ENCODE data around the gene MACROD2.
A peak's percentile ranks its signal among the peaks of the same experiment; 100 is the strongest.

Gene MACROD2

DNA sequence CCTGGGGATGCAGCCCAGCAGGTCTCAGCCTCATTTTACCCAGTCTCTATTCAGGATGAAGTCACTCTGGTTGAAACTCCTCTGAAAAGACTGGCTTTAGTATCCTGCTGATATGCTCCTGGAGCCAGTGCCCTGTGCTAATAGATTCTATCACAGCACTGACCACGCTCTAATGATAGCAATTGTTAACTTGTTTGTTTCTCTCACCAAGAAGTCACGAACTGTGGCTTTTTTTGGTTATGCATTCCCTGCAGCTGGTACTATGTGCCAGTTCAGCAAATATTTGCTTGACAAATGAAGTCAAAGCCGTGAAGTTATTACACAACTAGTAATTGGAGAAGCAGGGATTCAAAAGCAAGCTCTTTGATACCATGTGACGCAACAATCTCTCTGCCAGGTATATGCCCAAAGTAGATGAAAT lies 1823.3 kb downstream of the MACROD2 start:
- no peaks in the 10 kb centered on the region for H3K9me3 ChIP-seq (ENCODE audit: control insufficient read depth, low read length)
- H2AFZ ChIP-seq, result peak overlapping the region; percentile 4
- H3K27ac ChIP-seq, result peak overlapping the region; percentile 80
- TF ChIP-seq, protein P1, sequence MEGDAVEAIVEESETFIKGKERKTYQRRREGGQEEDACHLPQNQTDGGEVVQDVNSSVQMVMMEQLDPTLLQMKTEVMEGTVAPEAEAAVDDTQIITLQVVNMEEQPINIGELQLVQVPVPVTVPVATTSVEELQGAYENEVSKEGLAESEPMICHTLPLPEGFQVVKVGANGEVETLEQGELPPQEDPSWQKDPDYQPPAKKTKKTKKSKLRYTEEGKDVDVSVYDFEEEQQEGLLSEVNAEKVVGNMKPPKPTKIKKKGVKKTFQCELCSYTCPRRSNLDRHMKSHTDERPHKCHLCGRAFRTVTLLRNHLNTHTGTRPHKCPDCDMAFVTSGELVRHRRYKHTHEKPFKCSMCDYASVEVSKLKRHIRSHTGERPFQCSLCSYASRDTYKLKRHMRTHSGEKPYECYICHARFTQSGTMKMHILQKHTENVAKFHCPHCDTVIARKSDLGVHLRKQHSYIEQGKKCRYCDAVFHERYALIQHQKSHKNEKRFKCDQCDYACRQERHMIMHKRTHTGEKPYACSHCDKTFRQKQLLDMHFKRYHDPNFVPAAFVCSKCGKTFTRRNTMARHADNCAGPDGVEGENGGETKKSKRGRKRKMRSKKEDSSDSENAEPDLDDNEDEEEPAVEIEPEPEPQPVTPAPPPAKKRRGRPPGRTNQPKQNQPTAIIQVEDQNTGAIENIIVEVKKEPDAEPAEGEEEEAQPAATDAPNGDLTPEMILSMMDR (IDR thresholded peaks at IDR 0.05), result no peak
- peak overlapping the region; percentile 55 for H3K4me2 ChIP-seq (ENCODE audit: low read length)
- H3K9ac ChIP-seq, result no peak overlapping the region
- H3K36me3 ChIP-seq (ENCODE audit: control insufficient read depth, insufficient read depth, low read length), result no peaks in the 10 kb centered on the region
- H3K27me3 ChIP-seq (ENCODE audit: control insufficient read depth, insufficient read depth, low read length), result no peaks in the 10 kb centered on the region
- H3K4me3 ChIP-seq (ENCODE audit: low read depth, low read length), result peak overlapping the region; percentile 32
- peaks cover 28% of the 10 kb centered on the region for H3K4me1 ChIP-seq
- H3K79me2 ChIP-seq, result no peaks in the 10 kb centered on the region

DNA sequence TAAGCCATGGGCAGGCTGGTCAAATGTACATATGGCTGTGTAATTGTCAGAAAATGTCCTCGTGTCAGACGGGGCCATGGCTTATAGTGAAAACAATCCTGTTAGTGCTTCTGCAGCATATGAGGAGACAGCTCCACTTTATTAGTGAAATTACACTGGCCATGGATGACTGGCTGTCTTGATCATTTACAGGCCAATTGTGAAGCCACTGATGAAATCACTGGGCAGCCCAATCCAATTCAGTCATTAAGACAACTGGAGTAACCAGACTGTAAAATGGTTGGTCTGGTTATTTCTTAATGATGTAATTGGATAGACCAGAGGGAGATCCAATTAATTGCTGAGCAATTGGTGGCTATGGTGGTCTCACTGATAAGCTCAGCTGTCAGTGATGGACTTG lies 1828.4 kb downstream of the MACROD2 start:
- Histone ChIP-seq H3K9me3 (ENCODE audit: control insufficient read depth, low read length) (no peaks in the 10 kb centered on the region), H3K4me1 (no peaks in the 10 kb centered on the region), H3K27me3 (ENCODE audit: control insufficient read depth, insufficient read depth, low read length) (no peaks in the 10 kb centered on the region), H2AFZ (no peak overlapping the region), H3K9ac (no peak overlapping the region), H3K27ac (no peak overlapping the region), H3K36me3 (ENCODE audit: control insufficient read depth, insufficient read depth, low read length) (no peaks in the 10 kb centered on the region), H3K4me3 (ENCODE audit: low read depth, low read length) (no peak overlapping the region), H3K4me2 (ENCODE audit: low read length) (no peak overlapping the region), H3K79me2 (no peaks in the 10 kb centered on the region)
- TF ChIP-seq, protein P1 (IDR thresholded peaks at IDR 0.05), result no peak

DNA sequence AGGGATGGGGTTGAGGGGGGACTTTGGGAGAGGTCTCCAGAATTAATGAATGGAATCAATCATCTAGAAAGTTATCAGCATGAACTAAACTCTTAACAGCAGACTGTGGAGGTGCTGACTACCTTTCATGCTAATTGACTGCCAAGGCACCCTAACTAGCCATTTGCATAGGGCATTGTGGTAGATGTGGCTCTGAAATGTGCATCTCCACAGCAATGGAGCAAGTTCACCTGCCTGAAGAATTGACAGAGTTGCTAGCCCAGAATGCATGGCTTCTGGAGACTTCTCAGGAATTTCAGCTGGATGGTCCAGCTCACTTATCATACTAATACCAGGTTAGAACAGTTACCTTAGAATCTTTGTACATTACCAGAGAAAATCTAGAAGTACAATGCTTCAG lies 1832.3 kb downstream of the MACROD2 start:
- H3K4me1 ChIP-seq, result no peaks in the 10 kb centered on the region
- no peaks in the 10 kb centered on the region for H3K79me2 ChIP-seq
- H3K9ac ChIP-seq, result no peak overlapping the region
- no peak overlapping the region for H3K27ac ChIP-seq
- no peak overlapping the region for H2AFZ ChIP-seq
- no peaks in the 10 kb centered on the region for H3K9me3 ChIP-seq (ENCODE audit: control insufficient read depth, low read length)
- no peaks in the 10 kb centered on the region for H3K36me3 ChIP-seq (ENCODE audit: control insufficient read depth, insufficient read depth, low read length)
- no peak overlapping the region for H3K4me3 ChIP-seq (ENCODE audit: low read depth, low read length)
- no peaks in the 10 kb centered on the region for H3K27me3 ChIP-seq (ENCODE audit: control insufficient read depth, insufficient read depth, low read length)
- no peak overlapping the region for H3K4me2 ChIP-seq (ENCODE audit: low read length)
- TF ChIP-seq, protein P1 (IDR thresholded peaks at IDR 0.05), result no peak

DNA sequence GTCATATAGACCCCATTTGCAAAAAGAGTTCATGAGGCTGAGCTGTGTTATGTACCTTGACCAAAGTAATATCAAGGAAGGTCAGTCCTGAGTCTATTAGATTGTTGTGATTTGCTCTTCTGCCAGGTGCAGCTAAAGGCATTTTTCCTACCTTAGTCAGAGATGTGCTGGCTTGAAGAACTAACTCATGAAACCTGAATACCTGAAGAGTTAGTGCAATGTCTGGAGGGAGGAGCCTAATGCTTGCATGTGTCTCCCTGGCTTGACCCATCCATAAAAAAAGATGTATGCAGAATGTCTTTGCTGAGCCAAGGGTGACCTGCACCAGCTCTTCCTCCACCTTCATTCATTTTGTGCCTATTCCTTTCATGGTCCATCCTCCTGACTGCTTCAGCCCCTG lies 1835.9 kb downstream of the MACROD2 start:
- Histone ChIP-seq H3K9ac (no peak overlapping the region), H2AFZ (no peak overlapping the region), H3K79me2 (no peaks in the 10 kb centered on the region), H3K27ac (no peak overlapping the region), H3K36me3 (ENCODE audit: control insufficient read depth, insufficient read depth, low read length) (no peaks in the 10 kb centered on the region), H3K4me1 (no peaks in the 10 kb centered on the region), H3K27me3 (ENCODE audit: control insufficient read depth, insufficient read depth, low read length) (no peaks in the 10 kb centered on the region), H3K4me2 (ENCODE audit: low read length) (no peak overlapping the region), H3K4me3 (ENCODE audit: low read depth, low read length) (no peak overlapping the region), H3K9me3 (ENCODE audit: control insufficient read depth, low read length) (no peaks in the 10 kb centered on the region)
- TF ChIP-seq, protein P1 (IDR thresholded peaks at IDR 0.05), result no peak

DNA sequence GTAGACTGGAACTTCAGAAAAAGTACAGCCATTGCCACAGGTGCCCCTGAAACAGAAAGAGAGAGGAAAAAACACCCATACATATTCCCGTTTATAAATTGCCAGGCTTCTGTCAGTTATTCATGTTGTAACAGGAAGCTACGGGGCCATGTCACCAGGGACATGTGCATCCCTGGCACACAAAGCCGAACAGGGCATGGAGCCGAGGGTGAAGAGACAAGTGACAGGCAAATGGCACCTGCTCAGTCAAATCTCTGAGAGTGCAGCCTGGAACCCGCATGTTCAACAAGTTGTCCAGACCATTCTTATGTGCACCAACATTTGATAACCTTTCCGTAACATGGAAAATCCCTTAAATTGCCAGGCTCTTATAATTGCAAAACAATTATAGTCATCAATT lies 1837.2 kb downstream of the MACROD2 start:
- TF ChIP-seq, protein P1 (IDR thresholded peaks at IDR 0.05), result no peak
- no peak overlapping the region for H3K4me2 ChIP-seq (ENCODE audit: low read length)
- H3K79me2 ChIP-seq, result no peaks in the 10 kb centered on the region
- H3K4me3 ChIP-seq (ENCODE audit: low read depth, low read length), result no peak overlapping the region
- H3K36me3 ChIP-seq (ENCODE audit: control insufficient read depth, insufficient read depth, low read length), result no peaks in the 10 kb centered on the region
- no peak overlapping the region for H2AFZ ChIP-seq
- no peaks in the 10 kb centered on the region for H3K9me3 ChIP-seq (ENCODE audit: control insufficient read depth, low read length)
- H3K4me1 ChIP-seq, result no peaks in the 10 kb centered on the region
- H3K27ac ChIP-seq, result no peak overlapping the region
- no peaks in the 10 kb centered on the region for H3K27me3 ChIP-seq (ENCODE audit: control insufficient read depth, insufficient read depth, low read length)
- H3K9ac ChIP-seq, result no peak overlapping the region

Measured in parathyroid adenoma (tissue), 2 donors.